Stimulated activated CD4-positive, alpha-beta T cell treated with anti-CD3 and anti-CD28 coated beads, Interleukin-1b, Interleukin-23, amount 100 ng/mL, for 48 hours (primary cell): ENCODE measurements around the gene TACO1.
A peak's percentile ranks its signal among the peaks of the same experiment; 100 is the strongest.

ENCODE experiments used
- DNase-seq: peaks from one replicate; pipeline ENCODE4 v3.0.0-alpha.2; 2020

TACO1 gene

DNA sequence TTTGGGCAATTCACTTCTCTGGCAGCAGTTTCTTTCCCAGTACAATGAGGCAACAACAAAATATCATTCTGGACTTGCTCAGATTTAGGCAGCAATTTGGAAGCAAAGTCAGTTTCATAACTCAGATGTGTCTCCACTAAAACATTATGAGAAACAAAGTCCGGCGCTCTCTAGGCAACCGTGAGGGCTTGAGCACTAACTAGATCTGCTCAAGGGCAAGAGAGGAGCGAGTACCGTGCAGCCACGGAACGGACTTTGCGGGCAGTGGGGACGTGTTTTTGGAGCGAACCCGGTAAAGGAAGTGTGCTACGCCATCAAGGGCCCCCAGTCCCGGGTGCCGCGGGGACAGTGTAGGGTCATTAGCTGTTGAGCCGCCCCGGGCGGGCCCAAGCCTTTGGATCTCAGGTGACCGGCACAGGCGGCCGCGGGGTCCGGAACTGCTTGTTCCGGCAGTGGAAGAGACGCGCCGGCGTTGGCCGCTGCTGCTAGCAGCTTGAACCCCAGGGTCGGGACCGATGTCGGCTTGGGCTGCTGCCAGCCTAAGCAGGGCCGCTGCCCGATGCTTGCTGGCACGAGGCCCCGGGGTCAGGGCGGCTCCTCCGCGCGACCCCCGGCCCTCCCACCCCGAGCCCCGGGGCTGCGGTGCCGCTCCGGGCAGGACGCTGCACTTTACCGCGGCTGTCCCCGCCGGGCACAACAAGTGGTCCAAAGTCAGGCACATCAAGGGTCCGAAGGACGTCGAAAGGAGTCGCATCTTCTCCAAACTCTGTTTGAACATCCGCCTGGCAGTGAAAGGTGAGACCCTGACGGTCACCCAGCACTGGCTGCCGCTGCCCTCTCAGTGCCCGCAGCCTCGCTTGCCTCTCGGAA lies at the start of gene TACO1:
TSS of gene TACO1 (plus strand) at position 327 of the 870 bp plus-strand sequence. CDS start at position 516, 189 bp downstream.
- peak; percentile 81 for DNase-seq

DNA sequence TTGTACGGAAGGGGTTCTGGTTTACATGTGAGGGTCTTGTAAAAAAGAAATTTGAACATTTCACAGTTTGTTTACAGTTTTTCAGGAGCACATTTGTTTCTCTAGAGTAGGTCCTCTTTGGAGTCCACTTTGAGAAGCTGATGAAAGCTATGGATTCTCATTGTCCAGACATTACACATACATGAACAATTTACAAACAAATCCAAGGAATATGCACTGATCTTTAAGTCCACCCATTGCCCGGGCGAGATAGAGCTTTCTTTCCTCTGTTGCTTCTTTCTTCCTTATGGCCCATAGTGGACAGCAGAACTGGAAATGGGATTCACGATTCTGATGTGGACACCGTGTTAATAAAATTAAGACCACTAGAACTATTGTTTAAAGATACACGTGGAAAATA lies 48.5 kb upstream of the TACO1 start:
- no peak for DNase-seq

DNA sequence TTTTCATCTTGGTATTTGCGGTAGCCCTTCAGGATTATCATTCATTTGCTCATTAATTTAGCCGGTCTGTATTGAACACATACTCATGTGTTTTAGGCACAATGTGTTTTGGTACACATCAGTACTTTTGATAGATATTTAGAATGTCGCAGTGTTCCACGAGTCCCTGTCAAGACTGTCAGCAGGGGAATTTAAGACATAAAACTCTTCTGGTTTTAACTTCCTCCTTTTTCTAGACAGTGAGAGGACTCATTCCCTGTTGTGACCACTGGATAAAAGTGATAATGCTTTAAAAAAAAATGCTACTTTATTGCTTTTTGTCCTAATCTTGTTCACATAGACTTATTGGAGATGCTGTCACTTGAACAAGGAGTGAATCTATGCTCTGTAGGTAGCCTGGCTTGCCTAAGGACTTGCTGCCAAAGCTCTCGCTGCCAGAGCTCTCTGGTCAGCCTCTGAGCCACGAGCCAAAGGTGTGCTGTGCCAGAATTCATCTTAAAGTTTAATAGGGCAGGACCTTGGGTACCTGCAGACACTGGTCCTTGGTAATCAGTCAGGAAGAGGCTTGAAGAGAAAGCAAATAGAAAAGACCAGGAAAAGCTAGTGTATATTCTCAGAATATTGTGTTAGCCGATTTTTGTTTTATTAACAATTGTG lies 45.1 kb upstream of the TACO1 start:
- DNase-seq: no peak

DNA sequence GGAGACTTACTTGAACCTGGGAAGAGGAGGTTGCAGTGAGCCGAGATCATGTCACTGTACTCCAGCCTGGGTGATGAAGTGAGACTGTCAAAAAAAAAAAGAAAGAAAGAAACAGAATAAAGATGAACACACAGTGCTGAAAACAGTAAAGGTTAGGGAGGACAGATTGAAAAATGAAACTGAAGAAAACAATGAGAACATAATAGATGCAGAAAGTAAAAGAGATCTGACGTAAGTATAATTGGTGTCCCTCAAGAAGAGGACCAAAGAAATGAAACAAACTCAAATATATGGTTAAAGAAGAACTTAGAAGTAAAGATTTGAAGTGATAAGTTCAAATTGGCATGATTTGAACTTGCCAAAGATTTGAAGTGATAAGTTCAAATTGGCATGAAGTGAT lies 43.3 kb upstream of the TACO1 start:
- no peak for DNase-seq

DNA sequence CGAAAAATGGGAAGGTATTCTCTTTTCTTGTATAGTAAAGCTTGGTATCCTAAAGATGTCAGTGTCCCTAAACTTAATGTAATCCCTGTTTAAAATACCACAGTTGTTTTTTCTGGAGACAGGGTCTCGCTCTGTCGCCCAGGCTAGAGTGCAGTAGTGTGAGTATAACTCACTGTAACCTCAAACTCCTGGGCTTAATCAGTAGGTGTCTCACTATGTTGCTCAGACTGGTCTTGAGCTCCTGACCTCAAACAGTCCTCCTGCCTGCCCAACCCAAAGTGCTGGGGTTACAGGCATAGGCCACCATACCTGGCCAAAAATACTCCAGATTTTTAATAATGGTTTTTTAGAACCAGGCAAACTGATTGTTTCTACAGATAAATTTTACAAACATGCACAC lies 42.3 kb upstream of the TACO1 start:
- DNase-seq: no peak

DNA sequence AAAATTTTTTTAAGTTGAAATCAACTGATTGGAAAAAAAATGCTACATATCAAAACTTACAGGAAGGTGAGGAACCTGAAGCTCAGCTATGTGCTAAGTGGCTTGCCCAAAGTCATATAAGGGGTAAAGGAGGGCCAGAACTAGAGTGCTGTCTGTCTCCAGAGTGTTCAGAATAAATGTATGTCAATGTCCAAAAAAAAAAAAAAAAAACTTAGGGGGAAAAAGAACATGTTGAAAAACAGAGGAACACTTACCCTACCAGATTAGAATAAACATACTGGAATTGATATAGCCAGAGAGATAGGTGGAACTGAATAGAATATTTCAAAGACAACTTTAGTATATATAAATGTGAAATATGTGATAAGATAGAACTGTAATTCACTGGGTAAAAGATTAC lies 38.9 kb upstream of the TACO1 start:
- DNase-seq: no peak

DNA sequence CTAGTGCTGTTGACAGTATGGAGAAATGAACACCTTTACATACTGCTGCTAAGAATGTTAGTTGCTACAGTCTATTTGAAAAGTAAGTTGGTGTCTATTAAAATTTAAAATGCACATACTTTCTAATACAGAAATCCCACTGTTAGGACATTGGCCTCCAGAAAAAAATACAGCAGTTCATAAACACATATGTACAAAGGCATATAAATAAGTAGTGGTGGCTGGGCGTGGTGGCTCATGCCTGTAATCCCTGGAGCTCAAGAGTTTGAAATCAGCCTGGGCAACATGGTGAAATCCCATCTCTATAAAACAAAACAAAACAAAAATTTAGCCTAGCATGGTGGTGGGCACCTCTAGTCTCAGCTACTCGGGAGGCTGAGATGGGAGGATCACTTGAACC lies 37.4 kb upstream of the TACO1 start:
- DNase-seq: no peak

DNA sequence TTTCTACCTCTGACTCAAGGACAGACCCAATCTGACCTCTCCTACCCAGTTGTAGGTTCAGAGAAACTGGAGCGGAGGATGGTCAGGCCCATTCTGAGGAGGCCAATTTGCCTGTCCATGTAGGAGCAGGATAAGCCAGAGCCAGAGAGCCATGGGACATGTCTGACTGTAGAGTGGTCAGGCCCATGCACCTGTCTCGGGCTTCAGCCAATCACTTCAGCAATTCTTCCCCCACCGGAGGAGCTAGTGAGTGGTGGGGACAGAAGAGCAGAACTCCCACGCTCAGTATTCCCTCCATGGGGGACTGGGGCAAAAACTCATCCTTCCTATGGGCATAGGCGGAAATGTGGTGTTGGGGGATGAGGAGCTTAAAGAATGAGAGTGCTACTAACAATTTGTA lies 36.1 kb upstream of the TACO1 start:
- no peak for DNase-seq

DNA sequence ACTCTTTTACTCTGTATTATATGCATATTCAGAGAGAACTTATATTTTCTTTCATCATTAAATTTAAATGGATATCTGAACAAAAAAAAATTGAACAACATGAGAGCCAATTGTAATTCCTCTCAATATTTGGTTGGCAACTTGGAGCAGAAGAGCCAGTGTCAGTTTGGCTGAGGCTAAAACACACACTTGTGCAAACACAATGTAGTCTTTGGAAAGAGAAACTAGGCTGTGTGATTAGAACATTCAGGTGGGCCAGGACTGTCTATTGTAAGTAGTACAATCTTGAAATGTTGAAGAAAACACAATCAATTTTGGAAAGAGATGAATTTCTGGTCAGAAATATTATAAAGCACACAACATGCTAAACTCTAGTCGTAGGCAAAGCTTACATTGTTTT lies 33.5 kb upstream of the TACO1 start:
- no peak for DNase-seq

DNA sequence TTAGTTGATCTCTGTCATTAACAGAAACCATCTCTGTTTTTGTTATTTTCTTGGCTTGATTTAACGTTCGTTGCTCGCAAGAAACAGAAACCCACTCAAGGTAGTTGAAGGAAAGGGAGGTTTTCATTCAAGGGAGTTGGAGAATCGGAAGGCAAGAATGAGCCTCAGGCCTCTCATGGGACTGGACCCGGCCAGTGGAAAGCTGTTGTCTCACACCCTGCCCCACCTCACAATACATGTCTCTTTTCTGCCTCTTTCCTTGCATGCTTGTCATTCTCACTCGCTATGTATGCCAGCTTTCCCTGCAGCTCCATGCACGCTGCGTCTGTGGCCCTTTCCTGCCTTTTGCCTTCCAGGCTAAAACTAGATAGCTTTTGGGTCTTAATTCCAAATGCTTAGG lies 32.1 kb upstream of the TACO1 start:
- DNase-seq: no peak

DNA sequence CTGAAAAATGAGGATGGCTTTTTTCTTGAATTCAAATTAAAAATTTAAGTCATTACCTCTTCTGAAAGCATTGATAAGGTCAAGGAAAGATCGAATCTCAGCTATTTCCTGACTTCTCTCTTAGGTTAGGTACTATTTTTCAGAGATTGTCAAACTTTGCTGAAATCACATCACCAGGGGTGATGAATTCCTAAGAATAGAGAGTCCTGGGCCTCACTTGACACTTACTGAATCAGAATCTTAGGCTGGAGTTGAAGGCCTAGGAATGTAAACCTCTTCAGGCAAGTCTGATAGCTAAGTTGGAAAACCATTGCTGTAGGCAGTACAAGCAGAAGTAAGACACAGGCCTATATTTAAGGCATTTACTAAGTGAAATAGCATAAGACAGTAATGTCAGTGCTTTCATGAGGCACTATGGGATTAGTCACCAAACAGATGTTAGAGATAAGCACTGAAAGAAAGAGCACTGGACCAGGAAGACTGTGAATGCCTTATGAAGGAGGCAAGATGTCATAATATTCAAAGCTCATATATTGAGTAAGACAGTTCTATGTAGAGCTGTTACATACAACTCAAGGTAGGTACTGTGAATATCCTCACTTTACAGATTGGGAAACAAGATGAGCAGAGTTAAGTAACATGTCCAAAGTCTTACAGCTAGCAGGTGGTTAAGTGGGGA lies 28.9 kb upstream of the TACO1 start:
- DNase-seq: no peak

DNA sequence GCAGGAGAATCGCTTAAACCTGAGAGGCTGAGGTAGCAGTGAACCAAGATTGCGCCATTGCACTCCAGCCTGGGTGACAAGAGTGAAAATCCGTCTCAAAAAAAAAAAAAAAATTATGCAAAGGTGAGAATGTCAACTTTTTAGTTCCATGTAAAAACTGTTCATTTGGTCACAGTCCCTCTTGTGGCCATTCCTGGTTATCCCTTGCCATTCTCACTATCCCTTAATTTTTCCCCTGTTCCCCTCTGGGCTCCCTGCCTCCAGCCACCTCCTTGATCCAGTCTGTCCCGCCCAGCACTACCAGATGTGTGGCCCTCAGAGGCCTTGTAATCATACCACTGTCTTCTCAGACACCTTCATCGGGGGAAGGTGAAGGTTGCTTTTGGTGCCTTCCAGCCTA lies 27.1 kb upstream of the TACO1 start:
- no peak for DNase-seq

DNA sequence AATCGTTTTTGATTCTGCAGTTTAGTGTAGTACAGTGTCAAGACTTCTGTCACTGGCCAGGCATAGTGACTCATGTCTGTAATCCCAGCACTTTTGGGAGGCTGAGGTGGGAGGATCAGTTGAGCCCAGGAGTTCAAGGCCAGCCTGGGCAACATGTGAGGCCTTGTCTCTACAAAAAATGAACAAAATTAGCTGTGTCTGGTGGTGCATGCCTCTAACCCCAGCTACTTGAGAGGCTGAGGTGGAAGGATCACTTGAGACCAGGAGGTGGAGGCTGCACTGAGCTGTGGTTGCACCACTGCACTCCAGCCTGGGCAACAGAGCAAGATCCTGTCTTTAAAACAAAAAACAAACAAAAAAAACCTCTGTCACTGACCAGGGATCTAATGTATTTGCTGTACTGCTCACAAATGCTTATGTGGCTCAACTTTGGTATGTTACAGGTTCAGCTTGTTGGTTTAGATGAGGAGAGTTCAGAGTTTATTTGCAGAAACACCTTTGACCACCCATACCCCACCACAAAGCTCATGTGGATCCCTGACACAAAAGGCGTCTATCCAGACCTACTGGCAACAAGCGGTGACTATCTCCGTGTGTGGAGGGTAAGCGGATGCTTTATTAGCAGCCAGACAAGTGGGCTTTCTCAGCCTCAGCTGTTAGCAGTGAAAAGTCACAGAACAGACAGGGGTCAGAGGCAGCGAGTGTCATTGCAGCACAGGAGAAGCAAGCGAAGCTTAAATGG lies 22.5 kb upstream of the TACO1 start:
- no peak for DNase-seq

DNA sequence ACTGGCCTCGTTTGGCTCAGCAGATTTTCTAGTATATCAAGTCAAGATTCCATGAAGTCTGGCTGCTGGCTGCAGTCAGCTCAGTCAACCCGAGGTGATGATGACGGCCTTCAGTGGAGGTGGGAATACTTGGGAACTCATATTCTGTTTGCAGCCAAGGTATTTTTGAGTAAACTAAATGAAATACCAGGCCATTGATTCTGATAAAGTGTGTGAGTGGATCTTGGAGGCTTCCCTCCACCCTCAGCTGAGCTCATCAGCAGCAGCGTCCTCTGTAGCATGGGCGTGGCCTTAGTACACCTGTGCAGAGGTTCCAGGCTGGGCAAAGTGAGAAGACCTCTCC lies 22.0 kb upstream of the TACO1 start:
- no peak for DNase-seq

DNA sequence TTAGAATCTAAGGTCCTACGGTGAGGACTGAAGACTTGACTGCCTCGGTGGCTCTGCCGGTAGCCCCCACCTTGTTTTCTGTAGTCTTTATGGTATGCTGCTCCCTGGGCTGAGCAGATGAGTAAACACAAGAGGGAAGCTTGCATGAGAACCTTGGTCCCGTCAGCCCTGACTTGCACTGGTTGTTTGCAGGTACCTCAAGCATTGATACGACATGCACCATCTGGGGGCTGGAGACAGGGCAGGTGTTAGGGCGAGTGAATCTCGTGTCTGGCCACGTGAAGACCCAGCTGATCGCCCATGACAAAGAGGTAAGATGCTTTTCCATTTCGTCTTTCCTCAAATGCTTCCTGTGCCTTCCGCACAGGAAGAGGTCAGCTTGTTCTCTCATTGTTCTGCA lies 21.1 kb upstream of the TACO1 start:
- no peak for DNase-seq

DNA sequence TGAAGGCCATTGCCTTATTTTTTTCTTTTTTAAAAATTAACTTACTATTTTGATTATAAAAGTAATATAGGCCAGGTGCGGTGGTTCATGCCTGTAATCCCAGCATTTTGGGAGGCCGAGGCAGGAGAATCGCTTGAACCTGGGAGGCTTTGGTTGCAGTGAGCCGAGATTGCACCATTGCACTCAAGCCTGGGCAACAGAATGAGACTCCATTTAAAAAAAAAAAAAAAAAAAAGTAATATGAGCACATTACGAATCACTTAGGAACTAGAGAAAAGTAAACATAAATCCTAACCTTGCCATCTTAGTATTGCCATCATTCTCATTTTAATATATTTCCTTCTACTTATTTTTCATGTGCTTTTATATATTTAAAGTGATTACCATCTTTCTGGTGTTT lies 12.9 kb upstream of the TACO1 start:
- DNase-seq: no peak

DNA sequence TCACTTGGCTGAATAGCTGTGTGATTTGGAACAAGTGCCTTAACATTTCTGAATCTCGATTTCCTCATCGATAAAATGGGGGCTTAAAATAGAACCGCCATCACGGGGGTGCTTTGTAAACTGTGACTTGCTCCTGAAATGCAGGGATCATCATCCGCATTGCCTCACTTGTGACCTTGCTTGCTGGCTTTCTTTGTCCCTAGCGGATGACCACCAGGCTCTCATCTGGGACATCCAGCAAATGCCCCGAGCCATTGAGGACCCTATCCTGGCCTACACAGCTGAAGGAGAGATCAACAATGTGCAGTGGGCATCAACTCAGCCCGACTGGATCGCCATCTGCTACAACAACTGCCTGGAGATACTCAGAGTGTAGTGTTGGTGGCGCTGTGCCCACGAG lies 11.9 kb upstream of the TACO1 start:
- DNase-seq: no peak

DNA sequence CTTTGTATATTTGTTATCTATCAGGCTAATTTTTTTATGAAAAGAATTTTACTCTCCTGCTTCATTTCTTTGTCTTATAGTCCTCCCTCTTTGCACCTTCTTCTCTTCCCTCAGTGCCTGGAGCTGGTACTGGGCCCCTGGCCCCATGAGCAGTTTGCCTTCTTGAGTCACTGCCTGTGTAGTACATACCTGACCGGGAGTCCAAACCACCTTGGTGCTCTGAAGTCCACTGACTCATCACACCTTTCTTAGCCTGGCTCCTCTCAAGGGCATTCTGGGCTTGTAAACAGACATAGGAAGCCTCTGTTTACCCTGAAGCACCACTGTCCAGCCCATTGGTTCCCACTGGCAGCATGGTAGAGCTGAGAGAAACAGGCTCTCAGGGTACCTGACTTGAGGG lies 11.0 kb upstream of the TACO1 start:
- DNase-seq: no peak

DNA sequence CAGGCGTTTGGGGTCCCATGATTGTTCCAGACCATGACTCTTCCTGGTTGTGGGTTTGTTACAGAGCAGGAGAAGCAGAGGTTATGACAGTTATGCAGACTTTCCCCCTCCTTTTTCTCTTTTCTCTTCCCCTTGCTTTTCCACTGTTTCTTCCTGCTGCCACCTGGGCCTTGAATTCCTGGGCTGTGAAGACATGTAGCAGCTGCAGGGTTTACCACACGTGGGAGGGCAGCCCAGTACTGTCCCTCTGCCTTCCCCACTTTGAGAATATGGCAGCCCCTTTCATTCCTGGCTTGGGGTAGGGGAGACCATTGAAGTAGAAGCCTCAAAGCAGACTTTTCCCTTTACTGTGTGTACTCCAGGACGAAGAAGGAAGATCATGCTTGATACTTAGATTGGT lies 7.9 kb upstream of the TACO1 start:
- no peak for DNase-seq

DNA sequence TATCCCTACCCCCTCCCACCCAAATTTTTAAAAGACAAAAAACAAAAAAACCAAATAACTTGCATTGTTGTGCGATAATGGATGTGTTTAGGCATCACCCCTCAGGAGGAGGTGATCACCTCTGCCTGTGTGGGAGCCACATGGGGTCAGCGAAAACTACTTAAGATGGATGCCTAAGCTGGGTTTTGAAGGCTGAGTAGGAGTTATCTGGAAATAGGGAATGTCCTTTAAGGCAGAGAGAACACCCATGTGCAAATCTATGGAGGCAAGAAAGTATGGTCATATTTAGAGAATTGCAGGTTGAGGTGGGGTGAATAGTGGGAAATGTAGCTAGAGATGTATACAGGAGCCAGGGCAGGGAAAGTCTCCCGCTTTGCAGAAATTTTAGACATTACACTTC lies 5.6 kb upstream of the TACO1 start:
- no peak for DNase-seq

DNA sequence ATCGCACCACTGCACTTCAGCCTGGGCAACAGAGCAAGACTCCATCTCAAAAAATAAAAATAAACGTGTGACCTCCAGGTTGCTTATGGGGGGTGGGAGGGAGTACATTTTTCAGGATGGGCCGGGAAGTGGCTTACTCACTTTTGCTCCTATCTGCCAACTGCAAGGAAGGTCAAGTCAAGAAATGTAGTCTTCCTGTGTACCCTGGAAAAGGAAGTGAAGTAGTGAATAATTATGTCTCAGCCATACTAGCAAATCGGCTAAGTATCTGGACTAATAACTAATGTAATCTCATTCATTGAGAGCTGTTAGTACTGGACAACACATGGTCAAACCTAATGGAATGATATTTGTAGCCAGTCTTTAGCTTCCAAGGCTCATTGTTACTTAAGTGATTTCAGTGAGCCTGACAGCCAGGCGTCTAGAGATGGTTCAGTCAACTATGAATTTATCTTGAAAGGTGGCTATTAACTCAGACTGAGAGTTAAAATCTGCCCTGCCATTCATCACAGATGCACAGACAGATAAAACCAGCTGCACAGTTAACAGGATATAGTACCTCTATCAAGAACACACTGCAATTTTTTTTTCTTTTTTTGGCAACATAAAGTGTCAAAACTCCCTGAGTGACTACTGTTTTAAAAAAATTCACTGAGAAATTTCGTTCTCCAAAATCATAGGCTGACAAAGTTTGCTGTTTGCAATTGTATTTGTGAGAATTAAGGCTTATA lies 3.7 kb upstream of the TACO1 start:
- no peak for DNase-seq

DNA sequence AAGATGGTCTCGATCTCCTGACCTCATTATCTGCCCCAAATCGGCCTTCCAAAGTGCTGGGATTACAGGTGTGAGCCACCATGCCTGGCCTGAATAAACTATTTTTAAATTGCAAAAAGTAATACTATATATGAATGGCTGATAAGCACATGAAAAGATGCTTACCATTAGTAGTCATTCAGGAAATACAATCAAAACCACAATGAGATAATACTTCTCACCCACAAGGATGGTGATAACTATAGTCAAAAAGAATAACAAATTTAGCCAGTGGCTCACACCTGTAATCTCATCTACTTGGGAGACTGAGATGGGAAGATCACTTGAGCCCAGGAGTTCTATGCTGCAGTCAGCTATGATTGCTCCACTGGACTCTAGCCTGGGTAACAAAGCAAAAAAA lies 2.4 kb upstream of the TACO1 start:
- DNase-seq: no peak
